COLO668 (cell line): ENCODE results near the gene GDAP2.

Source experiments
- DNase-seq: peaks from one replicate; lab custom pipeline; 2025; ENCODE audit not compliant: unreplicated experiment; lab: John Stamatoyannopoulos, UW

Gene GDAP2

GRCh38 chr1:117843791-117844190 lies 85.6 kb downstream of the GDAP2 start:
- no peak for DNase-seq

- DNase-seq, result no peak
These were observed 86.8 kb downstream of the GDAP2 start for GRCh38 chr1:117842408-117843170.

GRCh38 chr1:117841117-117841650 lies 88.2 kb downstream of the GDAP2 start:
- DNase-seq, result no peak

DNA sequence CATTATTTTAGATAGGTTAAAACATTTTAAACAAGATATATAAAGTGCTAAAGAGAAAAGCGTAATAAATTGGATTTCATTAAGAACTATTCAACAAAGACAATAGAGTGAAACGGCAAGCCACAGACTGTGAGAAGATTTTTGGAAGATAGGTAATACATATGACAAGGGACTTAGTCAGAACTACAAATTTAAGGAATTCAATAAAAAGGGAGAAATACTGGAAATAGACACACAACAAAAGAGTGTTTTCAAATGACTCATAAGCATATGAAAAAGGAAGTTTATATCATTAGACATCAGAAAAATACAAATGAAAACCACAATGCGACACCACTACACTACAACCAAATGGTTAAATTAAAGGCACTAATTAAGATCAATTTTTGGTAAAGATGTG lies 90.5 kb downstream of the GDAP2 start:
- DNase-seq, result no peak

DNA sequence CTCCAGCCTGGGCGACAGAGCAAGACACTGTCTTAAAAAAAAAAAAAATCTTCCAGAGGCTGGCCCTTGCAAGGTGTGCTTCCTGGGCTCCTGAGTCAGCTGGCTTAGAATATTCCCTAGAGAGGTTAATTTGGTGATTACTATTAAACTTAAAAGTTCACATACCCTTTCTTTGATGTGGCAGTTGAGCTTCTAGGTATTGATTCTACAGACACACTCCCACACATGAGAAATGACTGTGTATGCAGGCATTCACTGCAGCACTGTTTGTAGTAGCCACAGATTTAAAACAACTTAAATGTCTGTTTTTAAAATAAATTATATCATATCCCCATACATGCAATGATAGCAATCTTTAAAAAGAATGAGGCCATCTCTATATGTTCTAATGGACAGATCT lies 93.4 kb downstream of the GDAP2 start:
- no peak for DNase-seq

GRCh38 chr1:117834416-117834815 lies 95.0 kb downstream of the GDAP2 start:
- DNase-seq, result no peak

DNA sequence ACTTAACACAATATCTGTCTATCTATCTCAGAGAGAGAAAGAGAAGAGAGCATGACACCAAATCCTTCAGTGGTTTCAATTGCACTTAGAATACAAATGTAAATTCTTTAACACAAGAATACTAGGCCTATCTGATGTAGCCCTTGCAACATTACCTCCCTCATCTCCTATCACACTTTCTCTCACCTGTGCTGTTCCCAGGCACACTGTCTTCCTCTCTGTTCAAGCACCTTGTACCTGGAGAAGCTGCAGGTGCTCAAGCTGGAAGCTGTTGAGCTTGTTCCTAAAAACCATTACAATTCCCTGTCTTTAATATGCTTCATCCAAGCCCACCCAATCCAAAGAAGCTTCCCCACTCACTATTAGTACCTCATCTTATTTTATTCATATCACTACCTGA lies 97.0 kb downstream of the GDAP2 start:
- no peak for DNase-seq

GRCh38 chr1:117830222-117830621 lies 99.2 kb downstream of the GDAP2 start:
- DNase-seq, result no peak

DNA sequence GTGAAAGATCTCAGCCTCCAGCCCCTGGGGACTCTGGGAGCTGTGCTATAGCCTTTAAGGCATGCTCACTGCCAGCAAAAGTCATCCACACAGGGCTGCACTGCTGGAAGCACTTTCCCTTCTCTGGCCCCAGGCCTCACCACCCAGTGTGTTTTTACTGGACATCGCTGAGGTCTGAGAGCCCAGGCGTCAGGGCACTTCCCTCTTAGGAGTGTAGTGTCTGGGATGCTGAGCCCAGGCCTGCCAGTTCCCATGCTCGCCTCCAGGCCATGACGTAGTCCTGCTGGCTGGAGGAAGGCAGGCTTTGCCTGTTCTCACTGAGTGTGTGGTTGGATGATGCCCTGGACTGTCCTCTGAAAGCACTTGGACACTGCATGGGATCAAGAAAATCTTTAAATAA lies 101.2 kb downstream of the GDAP2 start:
- no peak for DNase-seq

GRCh38 chr1:117826540-117827078 lies 102.8 kb downstream of the GDAP2 start:
- DNase-seq, result no peak

DNA sequence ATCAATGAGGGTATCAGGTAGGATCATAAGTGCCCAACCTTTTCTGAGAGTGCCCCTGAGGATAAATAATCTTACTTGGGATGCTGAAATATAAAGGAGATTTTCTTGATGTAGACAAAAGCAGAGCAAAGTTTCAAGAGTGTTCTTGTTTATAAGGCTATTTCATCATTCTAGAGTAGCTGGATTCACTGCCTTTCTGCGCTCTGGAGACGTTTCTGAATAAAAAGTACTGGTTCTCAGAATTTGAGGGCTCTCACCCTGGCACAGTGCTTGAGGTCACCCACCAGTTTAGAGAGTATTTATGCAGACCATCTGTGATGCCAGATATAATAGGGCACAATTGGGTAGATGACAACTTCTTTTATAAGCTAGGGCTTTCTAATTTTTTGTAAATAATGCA lies 103.3 kb downstream of the GDAP2 start:
- no peak for DNase-seq

DNA sequence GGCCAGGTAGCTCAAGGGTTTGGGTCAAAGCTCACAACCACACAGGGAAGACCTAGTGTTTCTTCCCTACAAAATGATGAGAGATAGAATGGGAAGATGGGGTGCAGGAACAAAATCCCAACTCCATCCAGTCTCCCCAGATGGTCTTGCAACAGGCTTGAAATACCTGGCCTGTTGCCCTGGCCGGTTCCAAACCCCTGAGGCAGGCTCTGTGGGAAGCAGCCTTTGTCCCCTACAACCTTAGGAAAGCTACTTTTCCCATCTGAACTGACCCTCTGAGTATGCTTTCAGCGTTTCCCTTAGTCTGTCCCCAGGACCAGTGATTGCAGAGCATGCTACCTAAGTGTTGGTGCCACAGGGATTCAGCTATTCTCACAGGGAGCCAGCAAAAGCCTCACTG lies 104.0 kb downstream of the GDAP2 start:
- DNase-seq, result no peak

GRCh38 chr1:117824616-117825015 lies 104.8 kb downstream of the GDAP2 start:
- no peak for DNase-seq

GRCh38 chr1:117821774-117822482 lies 107.5 kb downstream of the GDAP2 start:
- DNase-seq, result no peak

DNA sequence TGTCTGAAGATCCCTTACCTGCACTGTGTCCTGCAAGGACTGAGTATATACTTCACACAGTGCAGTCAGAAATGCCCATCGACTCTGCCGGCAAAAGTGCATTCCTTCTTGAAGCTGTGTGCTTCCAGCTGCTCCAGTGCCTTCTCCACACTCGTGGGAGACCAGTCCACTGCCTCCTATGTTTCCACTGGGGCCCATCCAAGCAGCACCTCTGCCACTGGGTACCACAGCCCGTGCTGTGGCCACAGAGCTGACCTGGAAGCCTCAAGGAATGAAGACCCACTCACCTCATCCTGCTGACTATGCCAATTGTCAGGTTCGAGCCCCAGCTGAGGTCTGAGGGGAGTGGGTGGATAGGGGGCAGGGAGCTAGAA lies 108.1 kb downstream of the GDAP2 start:
- DNase-seq, result no peak

DNA sequence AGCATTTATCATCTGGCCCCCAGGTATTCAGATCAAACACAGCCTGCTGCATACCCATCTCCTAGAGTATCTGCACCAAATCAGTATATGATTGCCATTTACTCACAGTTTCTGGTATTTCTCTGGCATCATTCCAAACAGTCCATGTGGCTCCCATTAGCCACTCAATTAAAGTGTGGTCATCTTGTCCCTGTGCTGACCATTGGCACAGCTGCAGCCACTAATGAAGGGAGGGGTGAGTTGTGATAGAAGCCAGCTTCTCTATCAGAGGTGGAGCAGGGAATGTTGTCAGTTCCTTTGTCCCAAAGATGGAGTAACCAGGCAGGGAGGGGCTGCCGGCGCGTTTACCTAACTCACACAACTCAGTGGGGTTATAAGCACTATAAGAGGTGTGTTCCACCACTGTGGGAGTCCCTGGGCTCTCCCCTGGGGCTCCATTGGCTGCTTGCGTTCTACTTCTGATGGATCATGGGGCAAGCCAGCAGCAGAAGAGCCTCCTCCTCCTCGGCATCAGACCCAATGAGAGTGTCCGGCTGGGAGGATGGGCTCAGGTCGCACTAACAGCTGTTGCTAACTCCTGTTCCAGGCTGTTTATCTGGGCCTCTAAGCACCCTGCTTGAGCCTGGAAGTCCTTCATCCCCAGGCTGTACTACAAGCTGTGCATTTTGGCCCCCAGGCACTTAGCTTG lies 108.6 kb downstream of the GDAP2 start:
- DNase-seq, result no peak

DNA sequence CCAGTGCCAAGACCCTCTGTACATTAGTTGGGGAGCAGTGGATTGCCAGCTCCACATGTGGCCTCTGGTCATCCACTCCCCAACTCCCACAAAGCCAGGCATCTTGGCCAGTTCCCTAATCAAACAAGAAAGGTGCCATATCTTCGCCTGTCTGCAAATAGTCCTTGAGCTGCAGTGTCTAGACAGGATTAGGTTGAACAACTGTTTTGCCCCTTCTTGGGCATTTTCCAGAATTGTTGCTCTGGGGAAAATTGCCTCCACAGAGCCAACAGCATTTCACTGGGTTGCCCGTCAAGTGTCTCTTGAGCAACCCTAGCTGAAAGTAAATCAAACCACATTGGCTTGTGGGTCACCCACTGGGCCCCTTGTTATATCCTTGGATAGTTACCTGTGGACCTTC lies 109.3 kb downstream of the GDAP2 start:
- no peak for DNase-seq

- no peak for DNase-seq
These were observed 110.1 kb downstream of the GDAP2 start for GRCh38 chr1:117819301-117819700.

DNA sequence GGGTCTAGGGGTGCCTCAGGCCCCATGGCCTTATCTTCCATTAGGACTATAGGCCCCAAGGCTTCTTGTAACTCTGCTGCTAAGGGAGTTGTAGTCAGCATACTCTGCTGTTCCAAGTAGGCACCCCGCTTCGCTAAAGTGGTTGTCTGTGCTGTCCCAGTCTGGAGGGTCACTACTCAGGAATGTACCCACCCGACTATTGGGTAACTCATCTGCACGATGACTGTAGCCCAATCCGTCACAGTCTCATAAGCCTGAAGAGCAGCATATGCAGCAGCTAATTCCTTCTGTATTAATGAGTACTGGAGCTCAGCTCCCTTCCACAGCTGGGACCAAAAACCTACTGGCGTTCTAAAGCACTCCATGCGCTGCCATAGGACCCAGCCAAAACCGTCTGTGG lies 111.0 kb downstream of the GDAP2 start:
- DNase-seq, result no peak

GRCh38 chr1:117817629-117818028 lies 111.8 kb downstream of the GDAP2 start:
- no peak for DNase-seq

DNA sequence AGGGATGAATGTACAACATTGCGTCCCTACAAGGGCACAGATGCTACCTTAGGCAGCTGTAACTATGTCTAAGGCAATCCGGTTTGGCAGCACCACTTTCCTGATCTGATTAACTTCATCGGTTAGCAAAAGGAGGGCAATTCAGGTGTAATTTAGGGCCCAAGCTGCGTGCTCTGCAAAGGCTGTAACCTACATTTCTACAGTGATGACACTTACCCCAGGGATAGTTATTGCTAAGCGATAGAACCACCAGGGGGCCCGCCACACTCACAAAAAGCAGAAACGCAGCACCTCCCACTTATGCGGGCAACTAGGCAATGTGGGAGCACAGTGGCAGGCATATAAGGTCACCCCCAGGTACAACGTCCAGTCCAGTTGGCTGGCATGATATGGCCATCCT lies 113.5 kb downstream of the GDAP2 start:
- no peak for DNase-seq
